Neutrophil (primary cell): ENCODE results near the gene MST1R.

Experiments used
- H3K27ac ChIP-seq: fragments of 200-600 bp; sonication (generic); 2 replicates; pipeline ENCODE4 v1.5.1; 2016; ENCODE audit warnings: mild to moderate bottlenecking, moderate library complexity
- H3K27me3 ChIP-seq: fragments of 200-600 bp; sonication (generic); 2 replicates; pipeline ENCODE4 v1.6.0; 2016; ENCODE audit warnings: mild to moderate bottlenecking
- H3K36me3 ChIP-seq: fragments of 200-600 bp; sonication (generic); 2 replicates; pipeline ENCODE4 v1.5.1; 2017
- H3K4me1 ChIP-seq, 2 experiments: fragments of 200-600 bp in 1 of 2; sonication (generic) in 1 of 2; 1 replicate in 1 of 2; 2 replicates in 1 of 2; pipeline versions ENCODE4 v1.5.1 to v1.6.1; 2013 to 2016; ENCODE audit warnings: low read depth in 1 of 2, low read length in 1 of 2, mild to moderate bottlenecking in 1 of 2, moderate library complexity in 1 of 2; ENCODE audit not compliant: control insufficient read depth in 1 of 2, insufficient read depth in 1 of 2
- H3K4me3 ChIP-seq, 2 experiments: fragments of 200-600 bp in 1 of 2; sonication (generic) in 1 of 2; 1 replicate in 1 of 2; 2 replicates in 1 of 2; pipeline ENCODE4 v1.5.1; 2013 to 2016; ENCODE audit warnings: low read depth in 1 of 2, low read length in 1 of 2, mild to moderate bottlenecking in 1 of 2, moderate library complexity in 1 of 2
- H3K9me3 ChIP-seq: fragments of 200-600 bp; sonication (generic); 2 replicates; pipeline ENCODE4 v1.5.1; 2016
- CTCF ChIP-seq: fragments of 200-600 bp; sonication (generic); IDR thresholded peaks from 2 replicates; pipeline ENCODE4 v1.5.1; 2016; ENCODE audit warnings: antibody characterized with exemption

The MST1R gene

DNA sequence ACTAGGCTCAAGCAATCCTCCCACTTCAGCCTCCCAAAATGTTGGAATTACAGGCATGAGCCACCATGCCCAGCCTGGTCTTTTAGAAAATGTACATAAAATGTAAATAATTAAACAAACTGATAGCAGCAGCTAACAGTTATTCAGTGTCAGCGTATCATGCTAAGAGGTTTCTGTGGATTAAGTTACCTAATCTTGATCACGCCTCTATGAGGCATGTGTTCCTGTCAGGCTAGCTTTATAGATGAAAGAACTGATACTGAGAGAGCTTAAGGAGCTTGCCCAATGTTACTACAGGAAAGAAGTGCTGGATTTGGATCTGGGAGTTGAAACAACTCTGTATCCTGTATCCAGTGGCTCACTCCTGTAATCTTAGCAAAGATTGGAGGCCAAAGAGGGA is 11.2 kb upstream of the MST1R start:
- TF ChIP-seq CTCF, result no peak

DNA sequence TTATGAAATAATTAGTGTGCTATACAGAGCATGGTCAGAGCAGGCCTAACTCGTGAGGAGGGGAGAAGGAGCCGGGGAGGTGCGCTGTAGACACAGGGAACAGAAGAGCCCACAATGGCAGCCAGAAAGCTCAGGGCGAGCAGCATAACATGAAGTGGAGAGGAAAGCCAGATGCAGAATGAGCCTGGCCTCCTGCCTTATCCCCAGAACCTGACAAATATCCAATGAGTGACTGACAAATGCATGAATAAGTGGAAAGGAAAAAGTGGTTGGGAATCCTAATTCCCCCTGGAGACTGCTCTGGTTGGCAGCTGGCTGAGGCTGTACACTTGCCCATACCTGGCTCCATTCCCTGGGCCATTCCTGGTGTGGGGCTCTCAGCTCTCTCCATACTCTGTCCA is 9.2 kb upstream of the MST1R start:
- H3K36me3 ChIP-seq, result peaks cover 25% of the 10 kb centered on the region
- TF ChIP-seq CTCF, result no peak

More for the DNA sequence above, 11.2 kb upstream of the MST1R start:
- Histone ChIP-seq H3K27me3 (no peaks in the 10 kb centered on the region), H3K27ac (no peak overlapping the region), H3K4me1 (peaks cover 20 to 21% of the 10 kb centered on the region in 2 experiments), H3K4me3 (no peak overlapping the region), H3K36me3 (peaks cover 12% of the 10 kb centered on the region), H3K9me3 (no peaks in the 10 kb centered on the region)

GRCh38 chr3:49911611-49912010 is 7.9 kb upstream of the MST1R start:
- peaks cover 25% of the 10 kb centered on the region for H3K36me3 ChIP-seq
- H3K9me3 ChIP-seq, result no peaks in the 10 kb centered on the region
- TF ChIP-seq CTCF, result no peak
- no peak overlapping the region for H3K27ac ChIP-seq
- no peaks in the 10 kb centered on the region for H3K27me3 ChIP-seq
- peaks cover under 1 to 1% of the 10 kb centered on the region in 2 experiments for H3K4me1 ChIP-seq
- H3K4me3 ChIP-seq, result no peak overlapping the region

More for the DNA sequence above, 9.2 kb upstream of the MST1R start:
- no peak overlapping the region for H3K4me3 ChIP-seq
- H3K4me1 ChIP-seq, result peaks cover 6 to 7% of the 10 kb centered on the region in 2 experiments
- no peak overlapping the region for H3K27ac ChIP-seq
- H3K9me3 ChIP-seq, result no peaks in the 10 kb centered on the region
- H3K27me3 ChIP-seq, result no peaks in the 10 kb centered on the region

DNA sequence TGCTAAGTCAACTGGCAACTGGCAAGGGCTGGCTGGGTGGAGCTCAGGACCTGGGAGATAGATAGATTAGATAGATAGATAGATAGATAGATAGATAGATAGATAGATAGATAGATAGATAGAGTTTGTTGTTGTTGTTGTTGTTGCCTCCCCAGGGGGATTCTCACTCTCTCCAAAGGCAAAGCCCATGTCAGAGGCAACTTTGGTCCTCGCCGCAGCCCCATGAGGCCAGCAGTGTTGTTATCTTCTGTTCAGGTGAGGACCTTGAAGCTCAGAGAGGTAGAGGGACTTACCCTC is 7.4 kb upstream of the MST1R start:
- Histone ChIP-seq H3K4me3 (no peak overlapping the region), H3K9me3 (no peaks in the 10 kb centered on the region), H3K4me1 (peaks cover 6 to 7% of the 10 kb centered on the region in 2 experiments), H3K36me3 (peaks cover 25% of the 10 kb centered on the region), H3K27ac (no peak overlapping the region), H3K27me3 (no peaks in the 10 kb centered on the region)
- TF ChIP-seq CTCF, result no peak

GRCh38 chr3:49910409-49911123 is 6.9 kb upstream of the MST1R start:
- no peak for TF ChIP-seq CTCF
- H3K4me1 ChIP-seq, result peaks cover 11 to 12% of the 10 kb centered on the region in 2 experiments
- no peak overlapping the region for H3K4me3 ChIP-seq
- no peaks in the 10 kb centered on the region for H3K27me3 ChIP-seq
- H3K9me3 ChIP-seq, result no peaks in the 10 kb centered on the region
- H3K27ac ChIP-seq, result no peak overlapping the region
- peaks cover 25% of the 10 kb centered on the region for H3K36me3 ChIP-seq
